Muscle of leg (tissue), 16 donors: ENCODE results near the gene SIGMAR1. TPM values are rescaled to one million over a fixed set of nuclear protein-coding genes. Genes with fewer than 3 reads are reported as not detected.

Experiments used
- DNase-seq: peaks from one replicate; pipeline ENCODE4 v3.0.0; 2013
- H3K27ac ChIP-seq: one replicate; pipeline ENCODE4 v1.5.1; 2013; ENCODE audit warnings: mild to moderate bottlenecking, low read length, control low read depth
- H3K27me3 ChIP-seq: one replicate; pipeline ENCODE4 v1.6.1; 2013; ENCODE audit warnings: low read length; ENCODE audit not compliant: control insufficient read depth, insufficient read depth
- H3K36me3 ChIP-seq: one replicate; pipeline ENCODE4 v1.6.1; 2013; ENCODE audit warnings: low read length; ENCODE audit not compliant: control insufficient read depth, insufficient read depth
- H3K4me1 ChIP-seq: one replicate; pipeline ENCODE4 v1.6.1; 2013; ENCODE audit warnings: low read length; ENCODE audit not compliant: control insufficient read depth, insufficient read depth
- H3K4me3 ChIP-seq: one replicate; pipeline ENCODE4 v1.5.1; 2013; ENCODE audit warnings: low read length, control low read depth
- H3K9me3 ChIP-seq: replicated peaks from 2 replicates; pipeline ENCODE4 v1.6.1; 2013; ENCODE audit warnings: low read depth, low read length; ENCODE audit not compliant: control insufficient read depth
- WGBS: methylation state at CpG from one replicate; pipeline ENCODE4 v1.1.5; 2013; ENCODE audit warnings: missing lambda C conversion rate; ENCODE audit not compliant: insufficient coverage; 5-methylcytosine and 5-hydroxymethylcytosine counted together
- long read RNA-seq, 11 donors: transcript quantifications; one replicate each; lab custom pipeline, GENCODE V29; 2026
- polyA plus RNA-seq, 8 donors: library from polyadenylated mRNA; unstranded; fragments of 120-200 nt; gene quantifications; one replicate each; pipeline versions ENCODE4 v1.2.1 to v1.2.3, GENCODE V29; 2013; ENCODE audit warnings: inconsistent platforms in 1 of 8, low replicate concordance in 1 of 8; ENCODE audit not compliant: insufficient read length in 8 of 8, insufficient read depth in 1 of 8
- total RNA-seq: library from RNA; stranded (reverse); fragments of 120-200 nt; gene quantifications from one replicate; pipeline ENCODE4 v1.2.4, GENCODE V29; 2013

Gene SIGMAR1
- 27.0 TPM for total RNA-seq
- polyA plus RNA-seq, result 10 to 100 TPM; 44.0 to 62.8 (median 57.1) TPM
- long read RNA-seq, donor 1, transcript SIGMAR1-201 (4 exons, 1,656 nt), result major isoform, 12 of 19 reads
- long read RNA-seq, donor 1, partial matches to known transcripts, result 6 of 19 reads
- long read RNA-seq, donor 1, other reads (novel, unspliced or antisense), result 0 of 19 reads
- long read RNA-seq, donor 2, partial matches to known transcripts, result 0 of 1 reads
- long read RNA-seq, donor 2, other reads (novel, unspliced or antisense), result 0 of 1 reads
- long read RNA-seq, donor 3, transcript SIGMAR1-203 (3 exons, 1,743 nt), result minor isoform, 7 of 38 reads
- long read RNA-seq, donor 3, transcript SIGMAR1-201 (4 exons, 1,656 nt), result major isoform, 30 of 38 reads
- long read RNA-seq, donor 3, partial matches to known transcripts, result 0 of 38 reads
- long read RNA-seq, donor 3, other reads (novel, unspliced or antisense), result 0 of 38 reads
- long read RNA-seq, donor 4, transcript SIGMAR1-201 (4 exons, 1,656 nt), result major isoform, 18 of 19 reads
- long read RNA-seq, donor 4, partial matches to known transcripts, result 0 of 19 reads
- long read RNA-seq, donor 4, other reads (novel, unspliced or antisense), result 0 of 19 reads
- long read RNA-seq, donor 5, transcript SIGMAR1-203 (3 exons, 1,743 nt), result minor isoform, 12 of 69 reads
- long read RNA-seq, donor 5, transcript SIGMAR1-201 (4 exons, 1,656 nt), result major isoform, 53 of 69 reads
- long read RNA-seq, donor 5, partial matches to known transcripts, result 0 of 69 reads
- long read RNA-seq, donor 5, other reads (novel, unspliced or antisense), result 0 of 69 reads
- long read RNA-seq, donor 6, transcript SIGMAR1-201 (4 exons, 1,656 nt), result major isoform, 28 of 31 reads
- long read RNA-seq, donor 6, partial matches to known transcripts, result 0 of 31 reads
- long read RNA-seq, donor 6, other reads (novel, unspliced or antisense), result 0 of 31 reads
- long read RNA-seq, donor 7, transcript SIGMAR1-201 (4 exons, 1,656 nt), result major isoform, 24 of 25 reads
- long read RNA-seq, donor 7, partial matches to known transcripts, result 0 of 25 reads
- long read RNA-seq, donor 7, other reads (novel, unspliced or antisense), result 0 of 25 reads
- long read RNA-seq, donor 8, transcript SIGMAR1-201 (4 exons, 1,656 nt), result major isoform, 8 of 8 reads
- long read RNA-seq, donor 8, partial matches to known transcripts, result 0 of 8 reads
- long read RNA-seq, donor 8, other reads (novel, unspliced or antisense), result 0 of 8 reads
- long read RNA-seq, donor 9, transcript SIGMAR1-201 (4 exons, 1,656 nt), result major isoform, 18 of 24 reads
- long read RNA-seq, donor 9, transcript SIGMAR1-203 (3 exons, 1,743 nt), result minor isoform, 5 of 24 reads
- long read RNA-seq, donor 9, partial matches to known transcripts, result 0 of 24 reads
- long read RNA-seq, donor 9, other reads (novel, unspliced or antisense), result 0 of 24 reads
- long read RNA-seq, donor 10, transcript SIGMAR1-201 (4 exons, 1,656 nt), result major isoform, 24 of 27 reads
- long read RNA-seq, donor 10, partial matches to known transcripts, result 0 of 27 reads
- long read RNA-seq, donor 10, other reads (novel, unspliced or antisense), result 0 of 27 reads
- long read RNA-seq, donor 11, transcript SIGMAR1-201 (4 exons, 1,656 nt), result major isoform, 18 of 20 reads
- long read RNA-seq, donor 11, partial matches to known transcripts, result 0 of 20 reads
- long read RNA-seq, donor 11, other reads (novel, unspliced or antisense), result 0 of 20 reads

DNA sequence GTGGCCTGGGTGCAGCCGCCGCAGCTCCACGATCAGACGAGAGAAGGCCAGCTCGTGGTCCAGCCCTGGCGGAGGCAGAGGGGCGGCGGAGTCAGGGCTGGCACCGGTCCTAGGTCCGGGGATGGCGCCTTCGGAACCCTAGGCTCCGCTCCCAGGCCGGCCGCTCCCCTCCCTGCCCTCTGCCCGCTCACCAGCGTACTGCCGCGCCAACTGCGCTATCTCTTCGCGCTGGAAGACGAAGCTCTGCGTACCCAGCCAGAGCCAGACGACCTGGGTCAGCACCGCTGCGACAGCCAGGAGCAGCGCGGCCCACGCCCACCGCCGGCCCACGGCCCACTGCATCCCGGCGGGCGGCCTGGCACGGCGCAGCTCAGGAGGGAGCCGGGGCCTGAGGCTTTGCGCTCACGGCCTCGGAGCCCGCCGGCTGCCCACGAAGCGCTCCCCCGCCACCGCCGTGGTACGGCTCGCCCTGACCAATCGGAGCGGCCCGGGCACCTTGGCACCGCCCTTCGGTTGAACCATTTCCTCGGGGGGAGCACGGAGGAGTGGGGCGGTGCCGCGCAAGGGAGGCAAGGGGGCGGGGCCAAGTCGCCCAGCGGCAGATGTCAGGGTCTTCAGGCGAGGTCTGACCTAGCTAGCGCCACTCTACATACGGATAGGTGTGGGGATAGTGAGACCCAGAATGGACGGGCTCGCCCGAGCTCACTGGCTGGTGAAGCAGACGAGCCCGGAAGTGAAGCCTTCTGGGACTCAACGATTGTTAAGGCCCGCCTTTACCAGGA is at the start of gene SIGMAR1:
Gene SIGMAR1 (minus strand): TSS at position 432 of the 782 bp plus-strand sequence. CDS start 90 bp downstream, at position 342.
- Histone ChIP-seq H3K4me3 (peak within 1 kb of the TSS; percentile 81), H3K36me3 (peaks cover 14% of the 10 kb centered on the region), H3K27me3 (no peaks in the 10 kb centered on the region), H3K9me3 (no peaks in the 10 kb centered on the region), H3K4me1 (peaks cover 37% of the 10 kb centered on the region), H3K27ac (peak within 1 kb of the TSS; percentile 80)
- under 1% methylated on average over 74 of the region's 74 CpGs for WGBS
- peak; percentile 96 for DNase-seq

DNA sequence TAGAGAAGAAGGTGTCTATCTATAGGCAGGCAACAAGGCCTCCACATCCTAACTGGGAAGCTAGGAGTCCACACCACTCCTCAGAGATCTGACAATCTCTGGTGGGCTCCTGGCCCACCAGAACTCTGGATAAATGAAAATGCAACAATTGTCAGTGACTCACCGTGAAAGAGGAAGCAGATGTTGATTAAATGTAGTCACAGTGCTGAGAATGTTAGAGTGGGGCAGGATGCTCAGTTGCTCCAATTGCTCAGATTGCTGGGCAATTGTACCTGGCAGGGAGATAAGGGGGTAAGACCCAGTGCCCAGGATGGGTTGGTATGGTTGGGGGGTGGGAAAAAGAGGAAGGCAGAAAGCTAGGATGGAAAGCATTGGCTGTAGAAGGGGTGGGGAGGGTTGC is 49.1 kb upstream of the SIGMAR1 start:
- no peaks in the 10 kb centered on the region for H3K27me3 ChIP-seq
- H3K36me3 ChIP-seq, result peaks cover 2% of the 10 kb centered on the region
- peaks cover 7% of the 10 kb centered on the region for H3K4me1 ChIP-seq
- H3K9me3 ChIP-seq, result no peaks in the 10 kb centered on the region
- H3K27ac ChIP-seq, result no peak overlapping the region
- no peak overlapping the region for H3K4me3 ChIP-seq
- DNase-seq, result no peak
- 55% methylated on average over 1 of the region's 1 CpG for WGBS

DNA sequence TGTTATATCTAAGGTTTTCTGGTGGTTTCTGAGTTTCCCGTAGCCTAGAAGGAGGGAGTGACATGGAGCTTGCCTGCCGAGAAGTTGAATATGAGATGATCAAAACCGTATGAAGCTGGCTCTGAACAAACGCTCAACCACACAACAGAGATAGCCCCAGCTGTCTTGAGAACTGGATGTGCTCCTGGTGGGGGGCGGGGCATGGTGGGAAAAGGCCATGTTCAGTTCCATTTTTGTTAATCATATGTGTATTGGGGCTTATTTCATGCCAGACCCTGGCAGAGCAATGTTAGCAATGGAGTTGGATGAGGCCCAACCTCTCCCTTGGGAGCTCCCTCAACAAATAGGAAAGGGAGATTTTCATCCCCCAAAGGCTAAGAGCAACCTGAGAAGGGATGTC is 48.6 kb upstream of the SIGMAR1 start:
- H3K27me3 ChIP-seq, result no peaks in the 10 kb centered on the region
- peaks cover 7% of the 10 kb centered on the region for H3K36me3 ChIP-seq
- no CpG with 5 or more reads among the region's 5 CpGs for WGBS
- peaks cover 7% of the 10 kb centered on the region for H3K4me1 ChIP-seq
- DNase-seq, result no peak
- no peak overlapping the region for H3K4me3 ChIP-seq
- no peak overlapping the region for H3K27ac ChIP-seq
- no peaks in the 10 kb centered on the region for H3K9me3 ChIP-seq

DNA sequence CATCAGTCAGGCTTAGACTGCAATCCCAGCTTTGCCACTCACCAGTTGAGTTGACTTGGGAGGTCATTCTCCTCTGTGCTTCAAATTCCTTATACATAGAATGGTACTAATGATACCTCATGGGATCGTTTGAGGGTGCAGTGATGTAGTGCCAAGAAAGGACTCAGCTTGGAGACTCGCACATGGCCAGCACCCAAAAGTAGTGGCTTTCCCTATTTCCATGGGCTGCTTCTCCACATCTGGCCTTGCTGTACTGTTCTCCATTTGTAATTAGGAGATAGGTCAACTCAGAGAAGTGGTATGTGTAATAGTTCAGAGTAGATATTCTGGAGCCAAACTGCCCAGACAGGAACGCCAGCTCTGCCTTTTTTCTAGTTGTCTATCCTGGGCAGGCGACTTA is 48.0 kb upstream of the SIGMAR1 start:
- Histone ChIP-seq H3K36me3 (peaks cover 9% of the 10 kb centered on the region), H3K9me3 (no peaks in the 10 kb centered on the region), H3K4me3 (no peak overlapping the region), H3K27ac (no peak overlapping the region), H3K27me3 (no peaks in the 10 kb centered on the region), H3K4me1 (peaks cover 7% of the 10 kb centered on the region)
- 56% methylated on average over 4 of the region's 4 CpGs for WGBS
- DNase-seq, result no peak

DNA sequence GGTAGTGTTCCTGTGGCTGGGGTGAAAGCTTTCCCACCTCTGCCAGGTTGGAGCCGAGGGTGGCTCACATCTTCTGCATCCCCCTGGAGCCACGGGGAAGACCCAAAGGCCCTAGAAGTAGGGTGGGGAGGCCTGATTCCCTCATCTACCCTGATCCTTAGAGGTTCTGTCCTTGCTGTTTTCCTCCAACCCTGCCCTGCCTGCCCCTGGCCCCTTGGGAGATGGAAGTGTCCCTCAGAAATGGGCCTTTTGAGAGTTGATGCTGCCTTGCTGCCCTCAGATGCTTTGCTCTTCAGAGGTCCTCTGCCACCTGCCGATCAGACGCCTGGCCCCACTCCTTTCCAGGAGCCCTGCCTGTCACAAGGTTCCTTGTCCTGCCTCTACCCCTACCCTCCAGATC is 47.2 kb upstream of the SIGMAR1 start:
- no peak overlapping the region for H3K27ac ChIP-seq

DNA sequence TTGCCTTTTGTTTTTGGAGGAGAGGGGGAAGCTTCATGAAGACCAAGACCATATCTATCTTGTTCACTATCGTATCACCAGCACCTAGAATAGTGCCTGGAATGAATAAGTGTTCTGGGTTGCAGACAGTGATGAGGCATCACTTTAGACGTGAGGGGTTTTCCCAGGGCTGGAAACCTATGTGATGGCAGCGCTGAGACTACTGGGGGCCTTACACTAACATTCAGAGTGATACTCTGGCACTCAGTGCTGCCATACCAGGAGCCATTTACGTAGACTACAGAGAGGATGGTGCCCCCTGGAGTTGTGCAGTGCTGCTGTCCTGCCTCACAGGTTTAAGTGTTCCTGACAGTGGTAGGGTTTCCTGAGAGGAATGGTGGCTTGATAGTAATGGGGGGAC is 46.6 kb upstream of the SIGMAR1 start:
- whole genome bisulfite sequencing, result 86% methylated on average over 1 of the region's 4 CpGs
- Histone ChIP-seq H3K4me3 (no peak overlapping the region), H3K36me3 (peaks cover 9% of the 10 kb centered on the region), H3K27ac (no peak overlapping the region), H3K9me3 (no peaks in the 10 kb centered on the region), H3K4me1 (peaks cover 7% of the 10 kb centered on the region), H3K27me3 (no peaks in the 10 kb centered on the region)
- no peak for DNase-seq

More for the DNA sequence above, 47.2 kb upstream of the SIGMAR1 start:
- Histone ChIP-seq H3K4me1 (peaks cover 7% of the 10 kb centered on the region), H3K36me3 (peaks cover 9% of the 10 kb centered on the region), H3K9me3 (no peaks in the 10 kb centered on the region), H3K4me3 (no peak overlapping the region), H3K27me3 (no peaks in the 10 kb centered on the region)
- WGBS, result 100% methylated on average over 1 of the region's 4 CpGs
- DNase-seq, result no peak

DNA sequence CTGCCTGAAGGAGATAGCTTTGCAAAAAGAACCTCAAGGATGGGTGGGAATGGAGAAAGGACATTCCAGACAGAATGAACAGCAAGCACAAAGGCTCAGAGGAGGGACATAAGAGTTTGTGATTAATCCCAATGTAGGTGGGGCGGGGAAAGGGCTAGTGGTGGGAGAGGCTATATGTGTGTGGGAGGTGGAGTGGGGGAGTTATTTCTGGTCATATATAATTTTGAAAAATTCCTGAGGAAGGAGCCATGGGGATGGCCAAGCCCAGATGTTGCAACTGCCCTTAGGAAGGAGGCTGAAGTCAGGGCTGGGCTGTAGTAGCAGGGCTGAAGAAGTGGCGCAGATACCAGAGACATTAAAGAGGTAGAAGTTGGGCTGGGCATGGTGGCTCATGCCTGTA is 38.3 kb upstream of the SIGMAR1 start:
- Histone ChIP-seq H3K27me3 (no peaks in the 10 kb centered on the region), H3K4me3 (no peak overlapping the region), H3K9me3 (no peaks in the 10 kb centered on the region), H3K36me3 (peaks cover under 1% of the 10 kb centered on the region), H3K27ac (no peak overlapping the region), H3K4me1 (no peaks in the 10 kb centered on the region)
- DNase-seq, result no peak
- 100% methylated on average over 2 of the region's 2 CpGs for WGBS

DNA sequence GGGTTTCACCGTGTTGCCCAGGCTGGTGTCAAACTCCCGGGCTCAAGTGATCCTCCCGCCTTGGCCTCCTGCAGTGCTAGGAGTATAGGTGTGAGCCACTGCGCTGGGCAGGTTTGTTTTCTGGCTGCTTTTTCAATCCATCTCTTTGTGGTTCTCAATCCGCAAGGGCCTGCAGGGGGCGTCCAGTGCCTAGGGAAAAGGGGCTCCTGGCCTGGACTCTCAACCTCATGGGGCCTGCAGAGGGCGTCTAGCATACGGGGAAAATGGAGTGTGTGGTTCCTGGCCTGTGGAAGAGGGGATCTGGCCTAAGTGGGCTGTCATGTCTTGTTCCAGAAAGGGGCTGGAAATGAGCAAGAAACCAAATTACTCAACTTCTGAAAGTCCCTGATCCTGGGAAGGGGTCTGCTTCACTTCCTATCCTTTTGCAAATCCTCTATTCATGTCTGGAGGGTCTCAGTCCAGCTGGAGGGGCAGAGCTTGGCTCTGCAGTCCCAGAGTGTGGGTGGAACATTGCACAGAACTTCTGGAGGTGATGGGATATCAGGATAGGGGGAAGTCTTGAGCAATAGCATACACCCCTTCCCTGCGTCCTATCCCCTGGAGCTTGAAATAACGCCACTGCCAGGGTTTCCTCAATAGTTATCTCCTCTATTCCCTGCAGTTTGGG is 37.6 kb upstream of the SIGMAR1 start:
- WGBS, result 60% methylated on average over 1 of the region's 10 CpGs
- no peaks in the 10 kb centered on the region for H3K4me1 ChIP-seq
- no peaks in the 10 kb centered on the region for H3K9me3 ChIP-seq

More for the DNA sequence above, 37.6 kb upstream of the SIGMAR1 start:
- no peak overlapping the region for H3K4me3 ChIP-seq
- no peaks in the 10 kb centered on the region for H3K36me3 ChIP-seq
- peak; percentile 55 for DNase-seq
- no peaks in the 10 kb centered on the region for H3K27me3 ChIP-seq
- no peak overlapping the region for H3K27ac ChIP-seq
